Stimulated activated CD8-positive, alpha-beta memory T cell treated with anti-CD3 and anti-CD28 coated beads, Interleukin-7, amount 100 ng/mL, for 4 hours (primary cell): ENCODE data around the gene ZBTB47.

ENCODE experiments used
- DNase-seq, 2 donors: peaks; one replicate each; pipeline ENCODE4 v3.0.0-alpha.2; 2020; ENCODE audit warnings: low read depth in 2 of 2

The ZBTB47 gene

GRCh38 chr3:42652611-42653302, 740 bp upstream of the ZBTB47 start:
- no peak for DNase-seq

GRCh38 chr3:42653303-42653559, 266 bp upstream of the ZBTB47 start:
- no peak for DNase-seq

- no peak for DNase-seq
These were observed 1.1 kb downstream of the ZBTB47 start for GRCh38 chr3:42654331-42655201.

GRCh38 chr3:42655331-42655888, 1.9 kb downstream of the ZBTB47 start:
- no peak for DNase-seq

GRCh38 chr3:42655980-42656679, 2.6 kb downstream of the ZBTB47 start:
- DNase-seq, result no peak

- no peak for DNase-seq
These were observed 3.4 kb downstream of the ZBTB47 start for GRCh38 chr3:42656680-42657610.

- DNase-seq, result no peak
These were observed 4.2 kb downstream of the ZBTB47 start for GRCh38 chr3:42657675-42658074.

- DNase-seq, result no peak
These were observed 4.7 kb downstream of the ZBTB47 start for GRCh38 chr3:42658091-42658770.

GRCh38 chr3:42658771-42659390, 5.4 kb downstream of the ZBTB47 start:
- no peak for DNase-seq

- DNase-seq, result no peak
These were observed 6.1 kb downstream of the ZBTB47 start for GRCh38 chr3:42659451-42660130.

- DNase-seq, result no peak
These were observed 6.7 kb downstream of the ZBTB47 start for GRCh38 chr3:42660131-42660715.

GRCh38 chr3:42660898-42661297, 7.4 kb downstream of the ZBTB47 start:
- DNase-seq, result no peak

- no peak for DNase-seq
These were observed 8.1 kb downstream of the ZBTB47 start for GRCh38 chr3:42661593-42662022.

- no peak for DNase-seq
These were observed 8.7 kb downstream of the ZBTB47 start for GRCh38 chr3:42662037-42662812.

- no peak for DNase-seq
These were observed 9.5 kb downstream of the ZBTB47 start for GRCh38 chr3:42662813-42663535.

- no peak for DNase-seq
These were observed 10.3 kb downstream of the ZBTB47 start for GRCh38 chr3:42663581-42664437.

- no peak for DNase-seq
These were observed 10.9 kb downstream of the ZBTB47 start for GRCh38 chr3:42664438-42664803.
